Measurements from ENCODE around the gene INSM2.

- no peak for TF ChIP-seq EZH2 (IDR thresholded peaks at IDR 0.05; ENCODE audit: borderline replicate concordance, low read depth, low read length, poor library complexity, severe bottlenecking)
- TF ChIP-seq CTCF (conservative IDR thresholded peaks at IDR 0.05; ENCODE audit: low read depth, low read length): no peak
Measured at GRCh38 chr14:35557221-35557747, 23.3 kb downstream of the INSM2 start.
